ENCODE results near the gene TMEM134.

DNA sequence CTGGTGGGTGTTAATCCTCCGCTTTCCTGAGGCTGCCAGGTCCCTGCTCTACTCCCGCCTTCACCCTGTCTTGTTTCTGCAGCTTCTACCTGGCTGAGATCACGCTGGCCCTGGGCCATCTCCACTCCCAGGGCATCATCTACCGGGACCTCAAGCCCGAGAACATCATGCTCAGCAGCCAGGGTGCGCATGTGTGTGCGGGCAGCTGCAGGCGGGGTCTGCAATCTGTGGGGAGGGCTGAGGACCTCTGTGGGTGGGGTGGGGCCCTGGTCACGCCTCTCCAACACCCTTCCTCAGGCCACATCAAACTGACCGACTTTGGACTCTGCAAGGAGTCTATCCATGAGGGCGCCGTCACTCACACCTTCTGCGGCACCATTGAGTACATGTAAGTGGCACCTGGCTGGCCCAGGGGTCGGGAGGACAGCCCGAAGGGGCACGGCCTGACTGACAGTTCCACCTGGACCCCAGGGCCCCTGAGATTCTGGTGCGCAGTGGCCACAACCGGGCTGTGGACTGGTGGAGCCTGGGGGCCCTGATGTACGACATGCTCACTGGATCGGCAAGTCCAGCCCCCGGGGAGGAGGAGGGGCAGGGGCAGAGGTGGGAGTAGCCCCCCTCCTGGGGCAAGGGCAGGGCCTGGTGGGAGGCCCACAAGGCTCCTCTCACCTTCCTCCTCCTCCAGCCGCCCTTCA lies 36.2 kb downstream of the TMEM134 start:
- TF ChIP-seq, protein P1, sequence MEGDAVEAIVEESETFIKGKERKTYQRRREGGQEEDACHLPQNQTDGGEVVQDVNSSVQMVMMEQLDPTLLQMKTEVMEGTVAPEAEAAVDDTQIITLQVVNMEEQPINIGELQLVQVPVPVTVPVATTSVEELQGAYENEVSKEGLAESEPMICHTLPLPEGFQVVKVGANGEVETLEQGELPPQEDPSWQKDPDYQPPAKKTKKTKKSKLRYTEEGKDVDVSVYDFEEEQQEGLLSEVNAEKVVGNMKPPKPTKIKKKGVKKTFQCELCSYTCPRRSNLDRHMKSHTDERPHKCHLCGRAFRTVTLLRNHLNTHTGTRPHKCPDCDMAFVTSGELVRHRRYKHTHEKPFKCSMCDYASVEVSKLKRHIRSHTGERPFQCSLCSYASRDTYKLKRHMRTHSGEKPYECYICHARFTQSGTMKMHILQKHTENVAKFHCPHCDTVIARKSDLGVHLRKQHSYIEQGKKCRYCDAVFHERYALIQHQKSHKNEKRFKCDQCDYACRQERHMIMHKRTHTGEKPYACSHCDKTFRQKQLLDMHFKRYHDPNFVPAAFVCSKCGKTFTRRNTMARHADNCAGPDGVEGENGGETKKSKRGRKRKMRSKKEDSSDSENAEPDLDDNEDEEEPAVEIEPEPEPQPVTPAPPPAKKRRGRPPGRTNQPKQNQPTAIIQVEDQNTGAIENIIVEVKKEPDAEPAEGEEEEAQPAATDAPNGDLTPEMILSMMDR (IDR thresholded peaks at IDR 0.05): no peak
- no peak for TF ChIP-seq POLR2A (IDR thresholded peaks at IDR 0.05)
